ENCODE data around the gene THBD. TPM values are rescaled to one million over a fixed set of nuclear protein-coding genes. Genes with fewer than 3 reads are reported as not detected.

The THBD gene
- total and polyA plus RNA-seq, 2 of the 4 experiments (the other 2 are of a cell fraction) = 0.07 TPM; not detected in 1

DNA sequence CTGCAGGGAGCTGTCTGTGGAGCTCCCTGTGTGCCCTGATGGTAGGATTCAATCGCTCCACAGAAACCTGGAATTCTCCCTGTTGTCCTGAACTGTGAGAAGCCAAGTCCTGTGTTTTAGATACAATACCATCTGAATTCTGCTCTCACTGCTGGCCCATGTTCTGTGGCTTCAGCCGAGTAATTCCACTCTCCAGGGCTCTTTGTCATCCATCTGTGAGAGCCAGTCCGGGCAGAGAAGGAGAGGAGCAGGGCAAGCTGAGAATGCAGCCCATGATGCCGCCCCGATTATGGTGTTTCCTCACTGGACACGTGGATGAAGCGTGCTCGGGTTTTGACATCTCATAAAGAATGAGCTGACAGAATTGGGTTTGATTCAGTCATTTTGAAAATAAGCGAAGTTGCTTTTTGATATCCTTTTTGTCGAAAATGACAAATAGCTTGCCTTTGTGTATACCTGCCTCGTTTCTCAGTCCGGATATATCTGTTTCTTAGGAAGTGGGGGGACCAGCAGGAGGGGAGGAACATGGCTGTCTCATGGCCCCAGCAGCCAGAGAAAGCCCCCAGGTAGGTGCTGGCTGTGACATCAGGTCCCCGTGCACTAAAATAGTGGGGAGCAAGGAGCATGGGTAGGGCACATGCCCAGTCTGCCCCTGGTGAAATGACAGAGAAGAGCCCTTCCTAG lies 44.9 kb upstream of the THBD start:
- Histone ChIP-seq H2BK15ac (ENCODE audit: low read depth, low read length) (no peak overlapping the region), H3K56ac (ENCODE audit: extremely low read depth, insufficient read depth, low read length) (no peak overlapping the region), H3K9me3 (ENCODE audit: control insufficient read depth, insufficient read depth, low read length) (no peaks in the 10 kb centered on the region), H3K27me3 (ENCODE audit: control insufficient read depth, insufficient read depth, low read length) (peaks cover 51% of the 10 kb centered on the region), H3K9me1 (ENCODE audit: insufficient read depth, low read length) (no peaks in the 10 kb centered on the region), H3K4me2 (ENCODE audit: low read depth, low read length) (no peak overlapping the region), H3K27ac (ENCODE audit: insufficient read depth, low read length) (no peak overlapping the region), H3K79me1 (ENCODE audit: low read depth in 1 of 2, low read length in 2 of 2) (no peaks in the 10 kb centered on the region), H3K9ac (ENCODE audit: low read depth, low read length) (no peak overlapping the region), H4K5ac (ENCODE audit: low read depth, low read length) (no peak overlapping the region), H4K91ac (ENCODE audit: insufficient read depth, low read depth, low read length) (no peak overlapping the region), H4K20me1 (ENCODE audit: insufficient read depth, low read length) (no peaks in the 10 kb centered on the region), H3K23ac (ENCODE audit: low read depth, low read length) (no peak overlapping the region), H4K8ac (ENCODE audit: low read depth in 2 of 2, low read length in 2 of 2) (no peak overlapping the region), H3K18ac (ENCODE audit: low read depth, low read length) (no peak overlapping the region), H3K4me1 (ENCODE audit: control insufficient read depth, insufficient read depth, low read length) (no peaks in the 10 kb centered on the region), H3K4ac (ENCODE audit: low read depth, low read length) (no peak overlapping the region), H2BK5ac (ENCODE audit: low read depth, low read length, poor library complexity, severe bottlenecking) (no peak overlapping the region), H3K4me3 (ENCODE audit: insufficient read depth, low read depth, low read length) (no peak overlapping the region), H2BK120ac (ENCODE audit: low read depth, low read length) (no peak overlapping the region), H2AFZ (replicated peaks; ENCODE audit: low read length, poor library complexity) (no peak overlapping the region), H2BK20ac (ENCODE audit: low read depth, low read length) (no peak overlapping the region), H3K36me3 (ENCODE audit: control insufficient read depth, insufficient read depth, low read length) (no peaks in the 10 kb centered on the region), H2AK9ac (replicated peaks; ENCODE audit: low read depth, low read length, poor library complexity) (no peak overlapping the region), H3K14ac (replicated peaks; ENCODE audit: low read depth, low read length) (no peak overlapping the region), H2AK5ac (ENCODE audit: low read depth, low read length) (no peak overlapping the region)
- ATAC-seq (ENCODE audit: low read depth) (no peak), DNase-seq (no peak)
- BruUV-seq (replicated peaks) = no TSS peak
- CTCF ChIA-PET = no interaction called here
- in situ Hi-C loops (cut with MboI; ENCODE audit: low sequenced_read_pairs) (loop anchor here (25.0 kb wide), 1 partner anchor 93 kb away; no protein-coding TSS in a partner anchor), dilution Hi-C loops (cut with HindIII; ENCODE audit: low sequenced_read_pairs, unreplicated experiment) (no loop called here), intact Hi-C loops (cut with micrococcal nuclease) (no loop called here)
- 52% methylated on average over 4 of the region's 13 CpGs; no CpG with 5 or more reads in 1 of the 2 experiments for WGBS, 2 experiments (ENCODE audit: extremely low coverage in 2 of 2, insufficient read length in 1 of 2)
- POLR2A ChIA-PET (ENCODE audit: unreplicated experiment) = no interaction called here
- TF ChIP-seq, protein P1, sequence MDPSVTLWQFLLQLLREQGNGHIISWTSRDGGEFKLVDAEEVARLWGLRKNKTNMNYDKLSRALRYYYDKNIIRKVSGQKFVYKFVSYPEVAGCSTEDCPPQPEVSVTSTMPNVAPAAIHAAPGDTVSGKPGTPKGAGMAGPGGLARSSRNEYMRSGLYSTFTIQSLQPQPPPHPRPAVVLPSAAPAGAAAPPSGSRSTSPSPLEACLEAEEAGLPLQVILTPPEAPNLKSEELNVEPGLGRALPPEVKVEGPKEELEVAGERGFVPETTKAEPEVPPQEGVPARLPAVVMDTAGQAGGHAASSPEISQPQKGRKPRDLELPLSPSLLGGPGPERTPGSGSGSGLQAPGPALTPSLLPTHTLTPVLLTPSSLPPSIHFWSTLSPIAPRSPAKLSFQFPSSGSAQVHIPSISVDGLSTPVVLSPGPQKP (IDR thresholded peaks at IDR 0.05; ENCODE audit: borderline replicate concordance, low read depth, low read length) = no peak
- TF ChIP-seq MAFK (IDR thresholded peaks at IDR 0.05; ENCODE audit: low read depth, low read length) (no peak), CEBPB (IDR thresholded peaks at IDR 0.05; ENCODE audit: low read depth, low read length) (no peak), MXI1 (IDR thresholded peaks at IDR 0.05; ENCODE audit: borderline replicate concordance, low read depth, low read length) (no peak), RFX5 (IDR thresholded peaks at IDR 0.05; ENCODE audit: low read depth, low read length) (no peak), POLR2A (IDR thresholded peaks at IDR 0.05; ENCODE audit: low read depth, low read length) (no peak), CHD1 (IDR thresholded peaks at IDR 0.05; ENCODE audit: low read depth, low read length) (no peak), MAZ (IDR thresholded peaks at IDR 0.05; ENCODE audit: borderline replicate concordance, low read depth, low read length) (no peak), BHLHE40 (IDR thresholded peaks at IDR 0.05; ENCODE audit: low read depth, low read length) (no peak), RAD21 (IDR thresholded peaks at IDR 0.05; ENCODE audit: low read length) (no peak), RCOR1 (IDR thresholded peaks at IDR 0.05; ENCODE audit: insufficient replicate concordance, low read length) (no peak)
- TF ChIP-seq, protein P2, sequence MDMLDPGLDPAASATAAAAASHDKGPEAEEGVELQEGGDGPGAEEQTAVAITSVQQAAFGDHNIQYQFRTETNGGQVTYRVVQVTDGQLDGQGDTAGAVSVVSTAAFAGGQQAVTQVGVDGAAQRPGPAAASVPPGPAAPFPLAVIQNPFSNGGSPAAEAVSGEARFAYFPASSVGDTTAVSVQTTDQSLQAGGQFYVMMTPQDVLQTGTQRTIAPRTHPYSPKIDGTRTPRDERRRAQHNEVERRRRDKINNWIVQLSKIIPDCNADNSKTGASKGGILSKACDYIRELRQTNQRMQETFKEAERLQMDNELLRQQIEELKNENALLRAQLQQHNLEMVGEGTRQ (IDR thresholded peaks at IDR 0.05; ENCODE audit: low read depth, low read length) = no peak
